GM11168 (cell line): Measurements from ENCODE around the gene INPP5A.

Experiments used
- in situ Hi-C: fragments of 300-500 bp; cut with MboI; formaldehyde crosslinking; loops from one replicate; pipeline ENCODE4 v1.12.0; 2022; ENCODE audit warnings: low sequenced_read_pairs; ENCODE audit not compliant: unreplicated experiment

Gene INPP5A

GRCh38 chr10:132533571-132534260 is 3.9 kb upstream of the INPP5A start:
- in situ Hi-C loops = no loop called here

GRCh38 chr10:132534391-132535064 is 3.1 kb upstream of the INPP5A start:
- in situ Hi-C loops = no loop called here

GRCh38 chr10:132535065-132535651 is 2.4 kb upstream of the INPP5A start:
- in situ Hi-C loops = no loop called here

- in situ Hi-C loops = no loop called here
These were observed 1.2 kb upstream of the INPP5A start for GRCh38 chr10:132536241-132536876.

- in situ Hi-C loops = no loop called here
These were observed 507 bp upstream of the INPP5A start for GRCh38 chr10:132536877-132537683.

GRCh38 chr10:132538031-132538789 is 623 bp downstream of the INPP5A start:
- in situ Hi-C loops = no loop called here

GRCh38 chr10:132538790-132539421 is 1.3 kb downstream of the INPP5A start:
- in situ Hi-C loops = no loop called here

- in situ Hi-C loops = no loop called here
These were observed 1.8 kb downstream of the INPP5A start for GRCh38 chr10:132539431-132539839.

- in situ Hi-C loops = no loop called here
These were observed 2.3 kb downstream of the INPP5A start for GRCh38 chr10:132539894-132540293.

- in situ Hi-C loops = no loop called here
These were observed 2.9 kb downstream of the INPP5A start for GRCh38 chr10:132540456-132540855.

- in situ Hi-C loops = no loop called here
These were observed 3.5 kb downstream of the INPP5A start for GRCh38 chr10:132541129-132541528.

- in situ Hi-C loops = no loop called here
These were observed 4.0 kb downstream of the INPP5A start for GRCh38 chr10:132541601-132542011.

- in situ Hi-C loops = no loop called here
These were observed 4.6 kb downstream of the INPP5A start for GRCh38 chr10:132542086-132542775.

- in situ Hi-C loops = no loop called here
These were observed 5.2 kb downstream of the INPP5A start for GRCh38 chr10:132542819-132543218.

- in situ Hi-C loops = no loop called here
These were observed 6.5 kb downstream of the INPP5A start for GRCh38 chr10:132543916-132544743.

GRCh38 chr10:132544744-132545658 is 7.4 kb downstream of the INPP5A start:
- in situ Hi-C loops = no loop called here
